Measurements from ENCODE around the gene GPS1.

DNA sequence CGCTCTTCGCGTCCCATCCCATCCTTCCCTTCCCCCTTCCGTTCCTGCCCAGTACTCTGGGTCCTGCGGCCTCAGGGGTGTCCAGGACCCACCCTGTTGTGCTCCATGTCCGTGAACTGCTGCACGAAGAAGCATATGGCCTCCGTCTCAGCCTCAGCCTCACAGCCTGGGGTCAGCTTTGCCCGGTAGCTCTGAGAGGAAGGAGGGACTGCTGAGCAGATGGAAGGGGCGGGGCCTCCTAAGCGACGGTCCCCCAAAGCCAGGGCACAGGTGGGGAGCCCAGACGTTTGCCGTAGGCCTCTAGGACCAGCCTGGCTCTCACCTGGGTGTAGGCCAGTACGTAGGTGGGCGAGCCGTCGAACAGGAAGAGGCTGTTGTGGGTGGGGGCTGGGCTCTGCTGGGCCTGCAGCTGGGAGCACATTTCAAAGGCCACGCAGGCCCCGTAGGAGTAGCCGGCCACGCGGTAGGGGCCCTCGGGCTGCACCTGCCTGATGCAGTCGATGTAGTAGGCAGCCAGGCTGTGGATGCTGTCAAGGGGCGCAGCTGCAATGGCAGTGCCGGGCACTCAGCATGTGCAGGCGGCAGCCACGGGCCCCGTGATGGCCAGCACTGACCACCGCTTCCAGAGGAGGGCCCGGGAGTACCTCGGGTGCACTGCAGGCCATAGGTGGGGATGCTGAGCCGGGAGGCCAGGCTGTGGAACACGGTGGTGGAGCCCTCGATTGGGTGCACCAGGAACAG, 28.5 kb downstream of the GPS1 start:
- no peak for TF ChIP-seq RAD21 (IDR thresholded peaks at IDR 0.05; ENCODE audit: low read length)
- TF ChIP-seq, protein P1, sequence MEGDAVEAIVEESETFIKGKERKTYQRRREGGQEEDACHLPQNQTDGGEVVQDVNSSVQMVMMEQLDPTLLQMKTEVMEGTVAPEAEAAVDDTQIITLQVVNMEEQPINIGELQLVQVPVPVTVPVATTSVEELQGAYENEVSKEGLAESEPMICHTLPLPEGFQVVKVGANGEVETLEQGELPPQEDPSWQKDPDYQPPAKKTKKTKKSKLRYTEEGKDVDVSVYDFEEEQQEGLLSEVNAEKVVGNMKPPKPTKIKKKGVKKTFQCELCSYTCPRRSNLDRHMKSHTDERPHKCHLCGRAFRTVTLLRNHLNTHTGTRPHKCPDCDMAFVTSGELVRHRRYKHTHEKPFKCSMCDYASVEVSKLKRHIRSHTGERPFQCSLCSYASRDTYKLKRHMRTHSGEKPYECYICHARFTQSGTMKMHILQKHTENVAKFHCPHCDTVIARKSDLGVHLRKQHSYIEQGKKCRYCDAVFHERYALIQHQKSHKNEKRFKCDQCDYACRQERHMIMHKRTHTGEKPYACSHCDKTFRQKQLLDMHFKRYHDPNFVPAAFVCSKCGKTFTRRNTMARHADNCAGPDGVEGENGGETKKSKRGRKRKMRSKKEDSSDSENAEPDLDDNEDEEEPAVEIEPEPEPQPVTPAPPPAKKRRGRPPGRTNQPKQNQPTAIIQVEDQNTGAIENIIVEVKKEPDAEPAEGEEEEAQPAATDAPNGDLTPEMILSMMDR (IDR thresholded peaks at IDR 0.05): no peak
- no peak for TF ChIP-seq EP300 (IDR thresholded peaks at IDR 0.05; ENCODE audit: borderline replicate concordance in 1 of 2, low read depth in 1 of 2, low read length in 1 of 2)
- TF ChIP-seq, protein P2, sequence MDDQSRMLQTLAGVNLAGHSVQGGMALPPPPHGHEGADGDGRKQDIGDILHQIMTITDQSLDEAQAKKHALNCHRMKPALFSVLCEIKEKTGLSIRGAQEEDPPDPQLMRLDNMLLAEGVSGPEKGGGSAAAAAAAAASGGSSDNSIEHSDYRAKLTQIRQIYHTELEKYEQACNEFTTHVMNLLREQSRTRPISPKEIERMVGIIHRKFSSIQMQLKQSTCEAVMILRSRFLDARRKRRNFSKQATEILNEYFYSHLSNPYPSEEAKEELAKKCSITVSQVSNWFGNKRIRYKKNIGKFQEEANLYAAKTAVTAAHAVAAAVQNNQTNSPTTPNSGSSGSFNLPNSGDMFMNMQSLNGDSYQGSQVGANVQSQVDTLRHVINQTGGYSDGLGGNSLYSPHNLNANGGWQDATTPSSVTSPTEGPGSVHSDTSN (IDR thresholded peaks at IDR 0.05): no peak
- TF ChIP-seq POLR2AphosphoS5 (IDR thresholded peaks at IDR 0.05; ENCODE audit: low read depth, low read length): no peak
- TF ChIP-seq TAF1 (IDR thresholded peaks at IDR 0.05; ENCODE audit: borderline replicate concordance, low read depth, low read length): no peak

All from SK-N-SH (cell line).